Measurements from ENCODE around the gene BASP1.

The BASP1 gene

DNA sequence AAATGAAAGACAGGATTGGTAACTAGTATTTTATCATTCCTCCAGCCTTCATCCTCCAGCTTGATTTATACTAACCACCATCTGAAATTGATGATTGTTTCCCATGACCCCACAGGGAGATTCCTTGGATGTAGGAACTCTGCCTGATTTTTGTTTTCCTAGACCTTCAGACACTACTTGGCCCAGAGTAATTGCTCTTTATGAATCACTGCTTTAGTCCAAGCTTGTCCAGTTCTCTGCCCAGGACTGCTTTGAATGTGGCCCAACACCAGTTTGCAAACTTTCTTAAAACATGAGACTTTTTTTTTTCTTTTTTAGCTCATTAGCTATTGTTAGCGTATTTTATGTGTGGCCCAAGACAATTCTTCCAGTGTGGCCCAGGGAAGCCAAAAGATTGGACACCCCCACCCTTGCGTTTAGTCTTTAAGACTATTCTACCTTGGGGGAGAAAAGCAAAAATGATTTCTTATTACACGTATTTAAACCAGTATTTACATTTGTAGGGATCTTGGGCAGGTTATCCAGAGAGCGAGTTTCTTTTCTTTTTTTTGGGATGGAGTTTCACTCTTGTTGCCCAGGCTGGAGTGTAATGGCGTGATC is 18.4 kb downstream of the BASP1 start:
- no peak overlapping the region for H3K4me2 ChIP-seq (ENCODE audit: low read length)
- H2BK5ac ChIP-seq (ENCODE audit: low read depth, low read length, poor library complexity) = no peak overlapping the region
- H4K91ac ChIP-seq (ENCODE audit: low read depth, low read length) = no peak overlapping the region
- no peak for DNase-seq
- no peak overlapping the region for H3K4me3 ChIP-seq (ENCODE audit: low read depth, low read length)
- H3K27ac ChIP-seq (ENCODE audit: low read depth, low read length) = no peak overlapping the region
- H3K27me3 ChIP-seq (ENCODE audit: insufficient read depth, low read length) = no peaks in the 10 kb centered on the region
- H3K14ac ChIP-seq (ENCODE audit: low read length) = no peak overlapping the region
- peaks cover 3 to 14% of the 10 kb centered on the region in 2 experiments for H3K36me3 ChIP-seq (ENCODE audit: control insufficient read depth in 1 of 2, insufficient read depth in 2 of 2, low read length in 2 of 2)
- no peak overlapping the region for H4K8ac ChIP-seq (ENCODE audit: low read depth, low read length)
- no peak overlapping the region for H2BK120ac ChIP-seq (ENCODE audit: insufficient read depth, low read length, poor library complexity)
- no peaks in the 10 kb centered on the region for H3K4me1 ChIP-seq (ENCODE audit: control insufficient read depth in 1 of 2, insufficient read depth in 2 of 2, low read length in 2 of 2)
- H2AK5ac ChIP-seq (ENCODE audit: low read length) = no peak overlapping the region
- H2AFZ ChIP-seq (ENCODE audit: insufficient read depth, low read length, poor library complexity) = no peak overlapping the region
- no peak overlapping the region for H3K23ac ChIP-seq (ENCODE audit: low read length)
- no peak overlapping the region for H2BK12ac ChIP-seq (ENCODE audit: low read length)
- whole genome bisulfite sequencing (ENCODE audit: extremely low coverage, insufficient coverage, insufficient read length) = no CpG with 5 or more reads among the region's 5 CpGs
- no peaks in the 10 kb centered on the region for H3K9me3 ChIP-seq (ENCODE audit: insufficient read depth, low read depth, low read length)
- no peaks in the 10 kb centered on the region for H3K79me1 ChIP-seq (ENCODE audit: low read length)
- peak overlapping the region; percentile 43 for H3K4ac ChIP-seq (ENCODE audit: low read depth, low read length)
- no peak overlapping the region for H4K12ac ChIP-seq (ENCODE audit: low read depth, low read length)
- H3K79me2 ChIP-seq (ENCODE audit: control insufficient read depth, insufficient read depth, low read length, poor library complexity) = peaks cover 9% of the 10 kb centered on the region
- H3K9ac ChIP-seq (ENCODE audit: low read length) = no peak overlapping the region
- no peak overlapping the region for H3K18ac ChIP-seq (ENCODE audit: low read length)

DNA sequence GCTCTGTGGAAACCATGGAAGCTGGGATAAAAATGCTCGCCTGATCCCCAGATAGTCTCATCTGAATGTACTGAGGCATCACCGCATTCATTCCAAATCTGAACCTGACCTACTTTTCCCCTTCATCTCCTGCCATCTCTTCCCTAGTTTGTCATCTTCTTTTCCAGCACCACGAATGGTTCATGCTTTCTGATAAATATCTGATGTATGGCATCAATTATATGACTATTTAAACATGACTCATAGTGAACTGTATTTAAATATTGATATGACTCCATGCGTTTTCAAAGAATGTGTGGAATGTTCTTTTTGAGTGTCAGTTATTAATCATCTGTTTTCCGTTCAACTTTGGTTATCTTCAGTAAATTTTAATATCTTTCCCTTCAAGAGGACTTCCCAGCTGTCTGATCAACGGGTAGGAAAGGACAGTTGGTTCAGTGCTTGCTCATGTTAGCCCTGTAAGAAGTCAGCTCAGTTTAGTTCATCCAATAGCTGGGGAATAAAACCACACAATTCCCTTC is 21.1 kb downstream of the BASP1 start:
- no peak overlapping the region for H2AFZ ChIP-seq (ENCODE audit: insufficient read depth, low read length, poor library complexity)
- H3K27me3 ChIP-seq (ENCODE audit: insufficient read depth, low read length) = no peaks in the 10 kb centered on the region
- H2BK5ac ChIP-seq (ENCODE audit: low read depth, low read length, poor library complexity) = no peak overlapping the region
- H3K79me2 ChIP-seq (ENCODE audit: control insufficient read depth, insufficient read depth, low read length, poor library complexity) = peaks cover 17% of the 10 kb centered on the region
- no peak overlapping the region for H3K27ac ChIP-seq (ENCODE audit: low read depth, low read length)
- H2BK120ac ChIP-seq (ENCODE audit: insufficient read depth, low read length, poor library complexity) = no peak overlapping the region
- no peak overlapping the region for H3K18ac ChIP-seq (ENCODE audit: low read length)
- no peak overlapping the region for H4K8ac ChIP-seq (ENCODE audit: low read depth, low read length)
- H3K4ac ChIP-seq (ENCODE audit: low read depth, low read length) = peak overlapping the region; percentile 62
- no peak overlapping the region for H2BK12ac ChIP-seq (ENCODE audit: low read length)
- H3K4me2 ChIP-seq (ENCODE audit: low read length) = no peak overlapping the region
- H4K91ac ChIP-seq (ENCODE audit: low read depth, low read length) = no peak overlapping the region
- H4K12ac ChIP-seq (ENCODE audit: low read depth, low read length) = no peak overlapping the region
- peaks cover 3 to 6% of the 10 kb centered on the region in 2 experiments for H3K36me3 ChIP-seq (ENCODE audit: control insufficient read depth in 1 of 2, insufficient read depth in 2 of 2, low read length in 2 of 2)
- no peak overlapping the region for H3K23ac ChIP-seq (ENCODE audit: low read length)
- whole genome bisulfite sequencing (ENCODE audit: extremely low coverage, insufficient coverage, insufficient read length) = no CpG with 5 or more reads among the region's 6 CpGs
- H3K4me1 ChIP-seq (ENCODE audit: control insufficient read depth in 1 of 2, insufficient read depth in 2 of 2, low read length in 2 of 2) = peaks cover 5 to 8% of the 10 kb centered on the region in 2 experiments
- peaks cover 2% of the 10 kb centered on the region for H3K79me1 ChIP-seq (ENCODE audit: low read length)
- DNase-seq = peak in 1 of 2 donors; percentile 45
- no peak overlapping the region for H2AK5ac ChIP-seq (ENCODE audit: low read length)
- H3K9me3 ChIP-seq (ENCODE audit: insufficient read depth, low read depth, low read length) = no peaks in the 10 kb centered on the region
- H3K14ac ChIP-seq (ENCODE audit: low read length) = no peak overlapping the region
- H3K9ac ChIP-seq (ENCODE audit: low read length) = no peak overlapping the region
- H3K4me3 ChIP-seq (ENCODE audit: low read depth, low read length) = no peak overlapping the region

DNA sequence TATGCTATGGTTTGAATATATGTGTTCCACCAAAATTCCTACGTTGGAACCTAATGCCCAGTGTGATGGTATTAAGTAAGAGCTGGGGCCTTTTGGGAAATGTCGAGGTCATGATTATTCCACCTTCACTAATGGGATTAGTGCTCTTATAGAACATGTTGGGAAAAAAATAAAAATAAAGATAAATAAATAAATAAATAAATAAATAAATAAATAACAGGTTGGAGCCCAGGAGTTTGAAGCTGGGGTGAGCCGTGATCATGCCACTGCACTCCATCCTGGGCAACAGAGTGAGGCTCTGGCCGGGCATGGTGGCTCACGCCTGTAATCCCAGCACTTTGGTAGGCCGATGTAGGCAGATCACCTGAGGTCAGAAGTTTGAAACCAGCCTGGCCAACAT is 22.5 kb downstream of the BASP1 start:
- Histone ChIP-seq H3K79me1 (ENCODE audit: low read length) (peaks cover 2% of the 10 kb centered on the region), H3K14ac (ENCODE audit: low read length) (no peak overlapping the region), H3K27me3 (ENCODE audit: insufficient read depth, low read length) (no peaks in the 10 kb centered on the region), H4K8ac (ENCODE audit: low read depth, low read length) (no peak overlapping the region), H2AFZ (ENCODE audit: insufficient read depth, low read length, poor library complexity) (no peak overlapping the region), H3K79me2 (ENCODE audit: control insufficient read depth, insufficient read depth, low read length, poor library complexity) (peaks cover 19% of the 10 kb centered on the region), H3K4ac (ENCODE audit: low read depth, low read length) (peak overlapping the region; percentile 86), H3K9me3 (ENCODE audit: insufficient read depth, low read depth, low read length) (no peaks in the 10 kb centered on the region), H3K36me3 (ENCODE audit: control insufficient read depth in 1 of 2, insufficient read depth in 2 of 2, low read length in 2 of 2) (peaks cover 3 to 4% of the 10 kb centered on the region in 2 experiments), H3K9ac (ENCODE audit: low read length) (no peak overlapping the region), H3K4me3 (ENCODE audit: low read depth, low read length) (no peak overlapping the region), H2AK5ac (ENCODE audit: low read length) (no peak overlapping the region), H3K4me2 (ENCODE audit: low read length) (no peak overlapping the region), H3K27ac (ENCODE audit: low read depth, low read length) (no peak overlapping the region), H4K91ac (ENCODE audit: low read depth, low read length) (no peak overlapping the region), H2BK120ac (ENCODE audit: insufficient read depth, low read length, poor library complexity) (peak overlapping the region; percentile 22), H2BK12ac (ENCODE audit: low read length) (no peak overlapping the region), H3K4me1 (ENCODE audit: control insufficient read depth in 1 of 2, insufficient read depth in 2 of 2, low read length in 2 of 2) (peaks cover 5 to 11% of the 10 kb centered on the region in 2 experiments), H2BK5ac (ENCODE audit: low read depth, low read length, poor library complexity) (no peak overlapping the region), H4K12ac (ENCODE audit: low read depth, low read length) (no peak overlapping the region), H3K18ac (ENCODE audit: low read length) (no peak overlapping the region), H3K23ac (ENCODE audit: low read length) (no peak overlapping the region)
- WGBS (ENCODE audit: extremely low coverage, insufficient coverage, insufficient read length) = no CpG with 5 or more reads among the region's 6 CpGs
- no peak for DNase-seq

GRCh38 chr5:17240487-17240886 is 23.1 kb downstream of the BASP1 start:
- no peak overlapping the region for H3K14ac ChIP-seq (ENCODE audit: low read length)
- H2BK5ac ChIP-seq (ENCODE audit: low read depth, low read length, poor library complexity) = no peak overlapping the region
- H2AK5ac ChIP-seq (ENCODE audit: low read length) = no peak overlapping the region
- H3K36me3 ChIP-seq (ENCODE audit: control insufficient read depth in 1 of 2, insufficient read depth in 2 of 2, low read length in 2 of 2) = peaks cover 3 to 4% of the 10 kb centered on the region in 2 experiments
- H3K4me2 ChIP-seq (ENCODE audit: low read length) = no peak overlapping the region
- no peak overlapping the region for H4K12ac ChIP-seq (ENCODE audit: low read depth, low read length)
- H2AFZ ChIP-seq (ENCODE audit: insufficient read depth, low read length, poor library complexity) = no peak overlapping the region
- no peak overlapping the region for H3K27ac ChIP-seq (ENCODE audit: low read depth, low read length)
- H4K8ac ChIP-seq (ENCODE audit: low read depth, low read length) = no peak overlapping the region
- no peaks in the 10 kb centered on the region for H3K27me3 ChIP-seq (ENCODE audit: insufficient read depth, low read length)
- WGBS (ENCODE audit: extremely low coverage, insufficient coverage, insufficient read length) = no CpG with 5 or more reads among the region's 1 CpG
- H3K4me1 ChIP-seq (ENCODE audit: control insufficient read depth in 1 of 2, insufficient read depth in 2 of 2, low read length in 2 of 2) = peaks cover 5 to 11% of the 10 kb centered on the region in 2 experiments
- H3K4me3 ChIP-seq (ENCODE audit: low read depth, low read length) = no peak overlapping the region
- H2BK12ac ChIP-seq (ENCODE audit: low read length) = no peak overlapping the region
- H3K79me1 ChIP-seq (ENCODE audit: low read length) = peaks cover 2% of the 10 kb centered on the region
- no peak overlapping the region for H4K91ac ChIP-seq (ENCODE audit: low read depth, low read length)
- no peak for DNase-seq
- H3K79me2 ChIP-seq (ENCODE audit: control insufficient read depth, insufficient read depth, low read length, poor library complexity) = peaks cover 19% of the 10 kb centered on the region
- H3K18ac ChIP-seq (ENCODE audit: low read length) = no peak overlapping the region
- H3K9me3 ChIP-seq (ENCODE audit: insufficient read depth, low read depth, low read length) = no peaks in the 10 kb centered on the region
- H2BK120ac ChIP-seq (ENCODE audit: insufficient read depth, low read length, poor library complexity) = no peak overlapping the region
- H3K4ac ChIP-seq (ENCODE audit: low read depth, low read length) = peak overlapping the region; percentile 86
- no peak overlapping the region for H3K9ac ChIP-seq (ENCODE audit: low read length)
- no peak overlapping the region for H3K23ac ChIP-seq (ENCODE audit: low read length)
